Posterior vena cava (tissue), 2 donors: ENCODE data around the gene DUSP3. TPM values are rescaled to one million over a fixed set of nuclear protein-coding genes. Genes with fewer than 3 reads are reported as not detected.

ENCODE experiments used
- DNase-seq: peaks from one replicate; pipeline ENCODE4 v3.0.0-alpha.2; 2020; ENCODE audit warnings: low spot score
- intact Hi-C, 2 donors: fragments of 100-400 bp; cut with DNase I; formaldehyde crosslinking; loops; one replicate each; pipeline versions ENCODE4 v1.14.1 to v1.14.2; 2022 to 2023
- total RNA-seq, 2 donors: library from RNA; stranded (reverse); fragmentation: NEBNext Ultra II Directional; extraction: Animal tissue kit (Norgen Biotek cat#: 25700); gene quantifications; one replicate each; pipeline ENCODE4 v1.2.1, GENCODE V29; 2021
- donor health status: DM: yes; HTN: yes; CAD: no.
- donor health status: DM: yes; HTN: yes; CAD: no.

Gene DUSP3
- total RNA-seq, 2 donors from 2014 or later, result 169 to 172 TPM

GRCh38 chr17:43774304-43775250 lies 4.2 kb downstream of the DUSP3 start:
- peak; percentile 58 for DNase-seq
- intact Hi-C loops, result no loop called here

GRCh38 chr17:43772877-43773648 lies 5.7 kb downstream of the DUSP3 start:
- peak; percentile 84 for DNase-seq
- intact Hi-C loops, result no loop called here

GRCh38 chr17:43771463-43771862 lies 7.3 kb downstream of the DUSP3 start:
- intact Hi-C loops, result no loop called here

GRCh38 chr17:43770957-43771356 lies 7.8 kb downstream of the DUSP3 start:
- intact Hi-C loops, result no loop called here
- DNase-seq, result no peak

More at GRCh38 chr17:43771463-43771862, 7.3 kb downstream of the DUSP3 start:
- no peak for DNase-seq

GRCh38 chr17:43769859-43770258 lies 8.9 kb downstream of the DUSP3 start:
- DNase-seq, result no peak
- intact Hi-C loops, result no loop called here

- DNase-seq, result peak; percentile 69
- intact Hi-C loops, result no loop called here
Observed at GRCh38 chr17:43769426-43769825, 9.4 kb downstream of the DUSP3 start.

GRCh38 chr17:43768943-43769342 lies 9.8 kb downstream of the DUSP3 start:
- DNase-seq, result no peak
- intact Hi-C loops, result no loop called here

- intact Hi-C loops, result no loop called here
- DNase-seq, result peak; percentile 87
Observed at GRCh38 chr17:43768382-43768781, 10.4 kb downstream of the DUSP3 start.

- intact Hi-C loops, result no loop called here
- DNase-seq, result no peak
Observed at GRCh38 chr17:43767713-43768059, 11.1 kb downstream of the DUSP3 start.

GRCh38 chr17:43767053-43767712 lies 11.6 kb downstream of the DUSP3 start:
- DNase-seq, result peak; percentile 30
- intact Hi-C loops, result no loop called here

- peak; percentile 82 for DNase-seq
- intact Hi-C loops, result no loop called here
Observed at GRCh38 chr17:43766413-43767052, 12.2 kb downstream of the DUSP3 start.

- intact Hi-C loops, result no loop called here
- DNase-seq, result peak; percentile 97
Observed at GRCh38 chr17:43760254-43760852, 18.4 kb downstream of the DUSP3 start.

GRCh38 chr17:43759836-43760235 lies 18.9 kb downstream of the DUSP3 start:
- no peak for DNase-seq
- intact Hi-C loops, result loop anchor here (5.0 to 10.0 kb wide), 2 partner anchors 68 to 185 kb away; no protein-coding TSS in a partner anchor

- intact Hi-C loops, result loop anchor here (5.0 to 10.0 kb wide), 2 partner anchors 66 to 184 kb away; no protein-coding TSS in a partner anchor
- DNase-seq, result peak; percentile 66
Observed at GRCh38 chr17:43758497-43759174, 20.1 kb downstream of the DUSP3 start, which contains the start of gene SOST. Gene SOST (minus strand): TSS chr17:43758791. CDS start chr17:43758741, 50 bp downstream.

GRCh38 chr17:43758086-43758485 lies 20.7 kb downstream of the DUSP3 start:
- intact Hi-C loops, result loop anchor here (5.0 to 10.0 kb wide), 2 partner anchors 66 to 183 kb away; no protein-coding TSS in a partner anchor
- DNase-seq, result peak; percentile 64

- DNase-seq, result peak; percentile 42
- intact Hi-C loops, result loop anchor here (2.0 to 10.0 kb wide), 3 partner anchors 60 to 182 kb away; no protein-coding TSS in a partner anchor
Observed at GRCh38 chr17:43757171-43757660, 21.6 kb downstream of the DUSP3 start.

- DNase-seq, result peak; percentile 38
- intact Hi-C loops, result loop anchor here (2.0 to 10.0 kb wide), 3 partner anchors 59 to 181 kb away; no protein-coding TSS in a partner anchor
Observed at GRCh38 chr17:43756201-43756600, 22.6 kb downstream of the DUSP3 start.
